Measurements from ENCODE around the gene ARRB2.
"Not testable (repeated sequence)": the region's sequence is repeated elsewhere in the genome, so short reads cannot be mapped to it uniquely, and the experiment has no call there.

ARRB2 gene

GRCh38 chr17:4703330-4703691 is 7.1 kb upstream of the ARRB2 start:
- no peak for DNase-seq

DNA sequence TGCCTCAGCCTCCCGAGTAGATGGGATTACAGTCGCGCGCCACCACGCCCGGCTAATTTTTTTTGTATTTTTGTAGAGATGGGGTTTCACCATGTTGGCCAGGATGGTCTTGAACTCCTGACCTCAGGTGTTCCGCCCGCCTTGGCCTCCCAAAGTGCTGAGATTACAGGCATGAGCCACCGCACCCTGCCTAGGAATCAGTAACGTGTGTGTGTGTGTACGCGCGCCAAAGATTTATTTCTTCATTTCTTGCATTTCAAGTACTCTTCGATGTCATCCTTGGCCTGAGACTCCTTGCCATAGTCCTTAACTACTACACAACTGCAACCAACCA is 5.9 kb upstream of the ARRB2 start:
- not testable (repeated sequence) for DNase-seq

GRCh38 chr17:4704991-4705390 is 5.4 kb upstream of the ARRB2 start:
- DNase-seq, result no peak

DNA sequence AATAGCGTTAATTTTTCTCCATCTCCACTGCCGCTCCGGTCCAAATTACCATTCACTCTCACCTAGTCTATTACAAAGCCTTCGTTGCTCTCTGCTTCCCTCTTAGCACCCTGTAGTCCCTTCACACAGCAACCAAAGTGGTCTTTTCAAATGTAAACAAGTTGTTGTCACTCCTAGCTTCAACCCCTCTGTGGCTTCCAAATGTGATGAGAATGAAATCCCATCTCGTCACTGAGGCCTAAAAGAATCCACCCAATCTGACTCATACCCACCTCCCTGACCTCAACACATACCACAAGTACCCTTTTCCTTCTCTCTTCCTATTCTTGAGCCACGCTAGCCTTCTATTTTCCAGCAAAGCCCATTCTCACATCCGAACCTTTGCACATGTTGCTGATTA is 4.3 kb upstream of the ARRB2 start:
- DNase-seq, result no peak

DNA sequence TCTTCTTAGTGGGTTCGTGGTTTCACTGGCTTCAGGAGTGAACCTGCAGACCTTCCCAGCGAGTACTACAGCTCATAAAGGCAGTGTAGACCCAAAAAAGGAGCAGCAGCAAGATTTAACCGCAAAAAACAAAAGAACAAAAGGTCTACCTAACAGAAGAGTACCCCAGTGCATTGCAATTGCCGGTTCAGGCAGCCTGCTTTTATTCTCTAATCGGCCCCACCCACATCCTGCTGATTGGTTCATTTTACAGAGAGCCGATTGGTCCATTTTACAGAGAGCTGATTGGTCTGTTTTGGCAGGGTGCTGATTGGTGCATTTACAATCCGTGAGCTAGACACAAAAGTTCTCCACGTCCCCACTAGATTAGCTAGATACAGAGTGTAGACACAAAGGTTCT is 2.0 kb upstream of the ARRB2 start:
- no peak for DNase-seq

GRCh38 chr17:4710693-4711634 is 532 bp downstream of the ARRB2 start:
- no peak for DNase-seq

- no peak for DNase-seq
These were observed 1.3 kb downstream of the ARRB2 start for GRCh38 chr17:4711661-4712181.

DNA sequence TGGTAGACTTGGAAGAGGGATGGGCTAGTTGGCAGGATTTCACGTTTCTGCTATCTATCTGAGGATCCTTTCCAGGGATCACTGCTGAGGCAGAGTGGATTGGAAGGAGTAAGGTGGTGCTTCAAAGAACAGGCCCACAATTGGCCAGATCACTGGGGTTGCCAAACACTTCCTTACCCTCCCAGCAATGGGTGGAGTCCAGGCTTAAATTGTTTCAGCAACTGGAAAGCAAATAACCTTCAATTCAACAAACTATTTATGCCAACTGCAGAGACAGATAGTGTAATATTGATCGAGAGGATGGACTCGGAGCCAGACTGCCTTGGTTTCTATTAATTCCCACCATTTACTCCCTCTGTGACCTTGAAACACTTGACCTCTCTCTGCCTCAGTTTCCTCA is 2.1 kb downstream of the ARRB2 start:
- DNase-seq, result no peak

GRCh38 chr17:4714340-4715062 is 4.1 kb downstream of the ARRB2 start:
- DNase-seq, result not testable (repeated sequence)

DNA sequence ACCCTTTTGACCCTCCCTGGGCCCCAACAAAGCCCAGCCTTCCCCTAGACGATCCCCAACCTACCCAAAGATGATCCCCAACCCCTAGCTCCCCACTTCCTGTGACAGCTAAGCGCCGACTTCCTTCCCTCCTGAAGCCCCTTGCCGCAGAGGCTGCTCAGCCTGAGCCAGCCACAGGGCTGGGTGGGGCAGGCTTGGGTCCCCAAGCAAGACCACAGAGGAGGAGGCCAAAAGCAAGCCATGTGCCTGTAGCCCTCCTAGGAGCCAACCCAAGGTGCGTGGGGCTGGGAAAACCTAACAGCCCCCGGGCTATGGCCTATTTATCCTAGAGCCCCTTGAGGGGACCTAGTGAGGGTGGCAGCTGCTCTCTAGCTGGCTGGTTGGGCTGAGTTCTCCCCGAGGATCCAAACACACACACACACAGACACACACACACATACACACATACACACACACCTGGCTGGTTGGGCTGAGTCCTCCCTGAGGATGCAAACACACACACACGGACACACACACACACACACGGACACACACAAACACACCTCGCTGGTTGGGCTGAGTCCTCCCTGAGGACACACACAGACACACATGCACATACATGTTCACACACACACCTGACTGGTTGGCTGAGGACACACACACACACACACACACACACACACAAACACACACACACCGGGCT is 4.8 kb downstream of the ARRB2 start:
- no peak for DNase-seq

- DNase-seq, result no peak
These were observed 5.6 kb downstream of the ARRB2 start for GRCh38 chr17:4716081-4716480.

- DNase-seq, result no peak
These were observed 7.4 kb downstream of the ARRB2 start for GRCh38 chr17:4717791-4718190.

DNA sequence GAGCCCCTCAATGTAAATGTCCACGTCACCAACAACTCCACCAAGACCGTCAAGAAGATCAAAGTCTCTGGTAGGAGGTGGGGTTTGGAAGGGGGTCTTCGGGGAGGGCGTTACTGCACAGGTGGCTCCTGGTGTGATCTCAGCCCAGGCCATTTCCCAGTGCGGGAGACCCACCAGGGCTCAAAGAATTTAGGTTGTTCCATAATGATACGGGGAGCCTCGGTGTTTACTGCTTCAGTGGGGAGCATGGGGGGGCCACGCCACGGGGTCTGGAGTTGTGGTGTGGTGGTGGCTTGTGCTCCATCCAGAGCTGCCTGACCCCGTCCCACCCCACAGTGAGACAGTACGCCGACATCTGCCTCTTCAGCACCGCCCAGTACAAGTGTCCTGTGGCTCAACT is 7.8 kb downstream of the ARRB2 start:
- no peak for DNase-seq

- no peak for DNase-seq
These were observed 8.7 kb downstream of the ARRB2 start for GRCh38 chr17:4719146-4719545.

DNA sequence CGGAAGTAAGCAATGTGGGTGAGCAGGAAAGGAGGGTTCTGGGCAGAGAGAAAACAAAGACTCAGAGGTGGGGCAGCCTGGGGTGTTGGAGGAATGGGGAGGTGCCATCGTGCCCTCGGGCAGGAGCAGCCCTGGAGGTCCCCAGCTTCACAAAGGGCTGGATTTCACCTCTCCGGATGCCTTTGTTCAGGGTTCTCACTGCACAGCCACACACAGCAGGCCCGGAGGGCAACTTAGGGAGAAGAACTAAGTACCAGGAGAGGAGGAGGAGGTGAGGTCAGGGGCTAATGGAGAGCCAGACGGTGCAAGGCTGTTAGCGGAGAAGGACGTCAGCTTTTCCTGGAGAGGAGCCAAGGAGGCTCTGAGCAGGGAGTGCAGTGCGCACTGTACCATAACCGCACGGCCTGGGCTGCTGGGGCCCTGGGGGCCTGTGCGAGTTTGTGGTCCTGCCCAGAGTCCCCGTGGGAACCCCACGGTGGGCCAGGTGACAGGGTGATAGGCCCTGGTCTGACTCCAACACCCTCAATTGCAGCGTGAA is 9.3 kb downstream of the ARRB2 start:
- DNase-seq, result no peak

DNA sequence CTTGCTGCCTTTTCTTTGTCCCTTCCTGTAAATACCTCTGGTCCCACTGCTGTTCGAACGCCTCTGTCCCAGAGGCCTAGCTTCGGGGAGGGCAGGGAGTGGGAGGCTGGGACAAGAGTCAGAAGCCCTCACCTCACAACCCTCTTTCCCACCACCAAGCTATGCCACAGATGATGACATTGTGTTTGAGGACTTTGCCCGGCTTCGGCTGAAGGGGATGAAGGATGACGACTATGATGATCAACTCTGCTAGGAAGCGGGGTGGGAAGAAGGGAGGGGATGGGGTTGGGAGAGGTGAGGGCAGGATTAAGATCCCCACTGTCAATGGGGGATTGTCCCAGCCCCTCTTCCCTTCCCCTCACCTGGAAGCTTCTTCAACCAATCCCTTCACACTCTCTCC is 10.4 kb downstream of the ARRB2 start:
- no peak for DNase-seq

GRCh38 chr17:4721203-4722135 is 11.0 kb downstream of the ARRB2 start:
- DNase-seq, result no peak

DNA sequence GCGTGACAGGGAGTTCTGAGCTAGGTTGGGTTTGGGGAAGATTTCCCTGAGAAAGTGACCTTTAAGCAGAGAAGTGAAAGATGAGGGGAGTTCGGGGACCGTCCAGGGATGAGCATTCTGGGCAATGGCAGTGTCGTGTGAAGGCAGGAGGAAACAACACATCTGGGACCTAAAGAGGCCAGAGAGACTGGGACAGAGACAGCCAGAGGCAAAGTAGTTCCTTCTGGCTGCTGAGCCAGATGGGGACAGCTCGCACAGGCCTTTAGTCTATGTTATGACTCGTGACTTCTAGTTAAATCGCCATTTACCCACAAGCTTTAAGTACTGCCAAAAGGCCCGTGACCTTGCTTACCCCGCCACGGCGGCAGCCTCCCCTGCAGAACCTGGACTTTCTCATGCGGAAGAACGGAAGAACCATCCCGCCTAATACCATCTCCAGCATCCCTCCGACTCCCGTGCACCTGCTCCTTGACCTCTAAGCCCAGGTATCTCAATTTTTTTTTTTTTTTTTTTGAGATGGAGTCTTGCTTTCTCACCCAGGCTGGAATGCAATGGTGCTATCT is 12.3 kb downstream of the ARRB2 start:
- DNase-seq, result no peak

- no peak for DNase-seq
These were observed 14.2 kb downstream of the ARRB2 start for GRCh38 chr17:4724650-4725049.

GRCh38 chr17:4725646-4726310 is 15.3 kb downstream of the ARRB2 start:
- no peak for DNase-seq

GRCh38 chr17:4728124-4728523 is 17.7 kb downstream of the ARRB2 start:
- DNase-seq, result no peak

Data from 8988T (cell line).